NT2/D1 (cell line): Measurements from ENCODE around the gene MTG1.

Experiments
- SUZ12 ChIP-seq: IDR thresholded peaks from 2 replicates; pipeline ENCODE4 v1.6.1; 2011; ENCODE audit not compliant: insufficient read length, insufficient read depth; ENCODE audit errors: extremely low read depth
- ZNF274 ChIP-seq: IDR thresholded peaks from 2 replicates; pipeline ENCODE4 v1.6.1; 2011; ENCODE audit warnings: mild to moderate bottlenecking, low read depth, low read length

DNA sequence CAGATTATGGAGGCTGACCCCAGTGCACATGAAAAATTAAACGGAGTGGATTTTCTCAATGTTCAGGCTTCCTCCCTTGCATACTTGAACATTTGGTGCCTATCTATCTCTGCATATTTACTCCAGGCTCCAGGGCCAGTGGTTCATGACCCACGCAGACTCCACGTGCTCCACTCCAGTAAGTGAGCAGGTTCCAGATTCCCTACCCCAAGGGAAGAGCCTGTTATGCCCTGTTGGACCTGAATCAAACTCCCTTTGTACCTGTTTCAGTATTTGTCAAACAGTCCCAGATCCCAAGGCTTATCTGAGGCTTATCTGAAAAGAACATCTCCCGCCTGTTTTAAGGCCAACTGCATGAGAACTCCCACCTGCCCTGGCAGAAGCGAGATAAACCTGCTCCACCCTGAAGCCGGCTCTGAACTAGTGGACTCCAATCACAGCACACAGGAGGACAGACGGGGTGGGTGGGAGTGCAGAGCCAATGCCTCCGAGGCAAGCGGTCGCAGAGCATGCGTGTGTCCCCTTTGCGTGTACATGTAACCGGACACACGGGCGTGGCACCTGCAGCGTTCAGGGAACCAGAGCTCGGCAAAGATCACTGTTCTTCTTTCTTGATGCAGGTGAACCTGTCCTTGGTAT is 33.9 kb upstream of the MTG1 start:
- TF ChIP-seq ZNF274 (no peak), SUZ12 (no peak)
